Panc1 (cell line): ENCODE results near the gene ZNF516. TPM values are rescaled to one million over a fixed set of nuclear protein-coding genes. Genes with fewer than 3 reads are reported as not detected.

Experiments used
- ATAC-seq: fragments of 200-7000 bp; cut with Tn5 transposase; 2 replicates; pipeline ENCODE4 v1.9.1; 2020; ENCODE audit warnings: mild to moderate bottlenecking, moderate library complexity
- BruUV-seq: library from RNA; stranded (reverse); fragments of 400-500 nt; replicated peaks from 2 replicates; lab custom pipeline; 2021; lab: Mats Ljungman, UMichigan
- CTCF ChIA-PET: fragments of 300-600 bp; sonication (Branson Sonifier 250); formaldehyde crosslinking; loops from one replicate; lab custom pipeline; 2022; ENCODE audit warnings: antibody characterized with exemption; lab: Charles Lee
- POLR2A ChIA-PET: fragments of 300-600 bp; sonication (Branson Sonifier 250); formaldehyde crosslinking; loops from one replicate; lab custom pipeline; 2022; ENCODE audit warnings: antibody characterized with exemption; lab: Charles Lee
- DNase-seq: peaks from one replicate; pipeline ENCODE4 v3.0.0-alpha.2; 2010; ENCODE audit warnings: low read depth, low spot score
- H3K27ac ChIP-seq: 2 replicates; pipeline ENCODE4 v1.5.1; 2011; ENCODE audit warnings: mild to moderate bottlenecking, low read length, inconsistent platforms
- H3K27me3 ChIP-seq: fragments of 200-500 bp; sonication (Bioruptor generic); 2 replicates; pipeline ENCODE4 v1.6.0; 2014; ENCODE audit warnings: low read length, inconsistent platforms; ENCODE audit not compliant: control insufficient read depth, insufficient read depth
- H3K36me3 ChIP-seq: fragments of 200-500 bp; sonication (Bioruptor generic); 2 replicates; pipeline ENCODE4 v1.5.1; 2014; ENCODE audit warnings: inconsistent platforms, mild to moderate bottlenecking, low read length, moderate library complexity; ENCODE audit not compliant: control insufficient read depth, insufficient read depth
- H3K4me1 ChIP-seq: 2 replicates; pipeline ENCODE4 v1.5.1; 2011; ENCODE audit warnings: inconsistent platforms, mild to moderate bottlenecking, low read length, moderate library complexity; ENCODE audit not compliant: control insufficient read depth, insufficient read depth
- H3K4me3 ChIP-seq, 2 experiments: 2 replicates each; pipeline ENCODE4 v1.5.1; 2011 to 2012; ENCODE audit warnings: low read depth in 2 of 2, low read length in 2 of 2, mild to moderate bottlenecking in 2 of 2, inconsistent platforms in 1 of 2, moderate library complexity in 1 of 2
- H3K9me3 ChIP-seq: fragments of 200-500 bp; sonication (Bioruptor generic); 2 replicates; pipeline ENCODE4 v1.5.1; 2014; ENCODE audit warnings: low read depth, mild to moderate bottlenecking, inconsistent platforms, low read length, moderate library complexity; ENCODE audit not compliant: control insufficient read depth, insufficient read depth
- CTCF ChIP-seq: fragments of 450-650 bp; IDR thresholded peaks from 2 replicates; pipeline ENCODE4 v1.5.1; 2017; ENCODE audit warnings: mild to moderate bottlenecking
- POLR2AphosphoS5 ChIP-seq: IDR thresholded peaks from 2 replicates; pipeline ENCODE4 v1.6.1; 2012; ENCODE audit warnings: mild to moderate bottlenecking, low read depth, low read length, moderate library complexity
- REST ChIP-seq, 2 experiments: IDR thresholded peaks; 2 replicates each; pipeline ENCODE4 v1.6.1; 2011 to 2012; ENCODE audit warnings: low read depth in 2 of 2, control low read depth in 1 of 2, low read length in 1 of 2, mild to moderate bottlenecking in 1 of 2, moderate library complexity in 1 of 2; ENCODE audit not compliant: insufficient read depth in 1 of 2
- SIN3A ChIP-seq: IDR thresholded peaks from 2 replicates; pipeline ENCODE4 v1.6.1; 2012; ENCODE audit warnings: low read depth, mild to moderate bottlenecking, low read length, moderate library complexity, borderline replicate concordance; ENCODE audit not compliant: insufficient read depth
- TCF7L2 ChIP-seq: IDR thresholded peaks from 2 replicates; pipeline ENCODE4 v1.6.1; 2011; ENCODE audit warnings: mild to moderate bottlenecking, low read depth, low read length, inconsistent platforms
- in situ Hi-C: cut with HindIII; loops from 2 replicates; pipeline ENCODE4 v1.10.0; 2016; ENCODE audit warnings: low sequenced_read_pairs, low pct_unique_long_range_greater_than_20kb
- intact Hi-C: fragments of 100-400 bp; cut with micrococcal nuclease; formaldehyde crosslinking; loops from one replicate; pipeline ENCODE4 v1.10.0; 2022; ENCODE audit not compliant: unreplicated experiment
- total RNA-seq: library from RNA; stranded (reverse); gene quantifications from one replicate; pipeline ENCODE4 v1.2.1, GENCODE V29; 2021; ENCODE audit not compliant: unreplicated experiment

The ZNF516 gene
- total RNA-seq, 1 experiment from 2014 or later, result 28.6 TPM

GRCh38 chr18:76391746-76392145, 103.3 kb downstream of the ZNF516 start:
- Histone ChIP-seq H3K4me3 (no peak overlapping the region), H3K4me1 (0 out of 2 replicates have a peak, but pooled peaks cover 4% of the 10 kb centered on the region), H3K27me3 (no peaks in the 10 kb centered on the region), H3K9me3 (no peaks in the 10 kb centered on the region), H3K36me3 (no peaks in the 10 kb centered on the region), H3K27ac (no peak overlapping the region)
- in situ Hi-C loops (no loop called here), intact Hi-C loops (no loop called here)
- ATAC-seq (peak; percentile 4; the same call in 1 of the 2 replicates), DNase-seq (no peak)
- ChIA-PET CTCF (no interaction called here), POLR2A (no interaction called here)
- no TSS peak for BruUV-seq
- TF ChIP-seq REST (IDR thresholded peaks at IDR 0.05; ENCODE audit: insufficient read depth in 1 of 2, low read depth in 2 of 2, low read length in 1 of 2) (no peak), SIN3A (no peak), CTCF (no peak), POLR2AphosphoS5 (no peak), TCF7L2 (no peak)

- H3K4me3 ChIP-seq, result no peak overlapping the region
- TF ChIP-seq REST (IDR thresholded peaks at IDR 0.05; ENCODE audit: insufficient read depth in 1 of 2, low read depth in 2 of 2, low read length in 1 of 2) (no peak), CTCF (no peak), POLR2AphosphoS5 (no peak), TCF7L2 (no peak), SIN3A (no peak)
- in situ Hi-C loops (no loop called here), intact Hi-C loops (no loop called here)
- no peaks in the 10 kb centered on the region for H3K9me3 ChIP-seq
- CTCF ChIA-PET, result no interaction called here
- no peaks in the 10 kb centered on the region for H3K27me3 ChIP-seq
- no peak overlapping the region for H3K27ac ChIP-seq
- H3K36me3 ChIP-seq, result no peaks in the 10 kb centered on the region
- DNase-seq (no peak), ATAC-seq (peak; percentile 37; the same call in 1 of the 2 replicates)
- H3K4me1 ChIP-seq, result 0 out of 2 replicates have a peak, but pooled peaks cover 4% of the 10 kb centered on the region
- BruUV-seq, result no TSS peak
- POLR2A ChIA-PET, result no interaction called here
Measured at GRCh38 chr18:76391038-76391437, 104.0 kb downstream of the ZNF516 start.
